HCT116 (cell line): ENCODE data around the gene ADD2.

Source experiments
- CBX3 ChIP-seq: IDR thresholded peaks from 2 replicates; pipeline ENCODE4 v1.6.1; 2012; ENCODE audit warnings: low read depth
- CTCF ChIP-seq, 3 experiments: fragments of 200-600 bp in 1 of 3; sonication (generic) in 1 of 3; IDR thresholded peaks in 2 of 3; conservative IDR thresholded peaks in 1 of 3; 2 replicates each; pipeline ENCODE4 v1.5.1; 2012 to 2017; ENCODE audit warnings: low read depth in 2 of 3, low read length in 2 of 3, antibody characterized with exemption in 1 of 3, borderline replicate concordance in 1 of 3, control low read depth in 1 of 3, mild to moderate bottlenecking in 1 of 3, mixed read lengths in 1 of 3, mixed run types in 1 of 3, moderate library complexity in 1 of 3; ENCODE audit not compliant: insufficient read depth in 1 of 3
- ELF1 ChIP-seq: IDR thresholded peaks from 2 replicates; pipeline ENCODE4 v1.6.1; 2012; ENCODE audit warnings: low read depth, borderline replicate concordance
- EZH2 ChIP-seq: fragments of 200-600 bp; sonication (generic); IDR thresholded peaks from 2 replicates; pipeline ENCODE4 v1.6.1; 2017; ENCODE audit warnings: antibody characterized with exemption, mixed run types
- JUND ChIP-seq: IDR thresholded peaks from 2 replicates; pipeline ENCODE4 v1.6.1; 2012
- MAX ChIP-seq: IDR thresholded peaks from 2 replicates; pipeline ENCODE4 v1.6.1; 2012
- POLR2A ChIP-seq: IDR thresholded peaks from 2 replicates; pipeline ENCODE4 v1.7.0; 2011; ENCODE audit warnings: borderline replicate concordance; ENCODE audit not compliant: insufficient read depth, insufficient read length; ENCODE audit errors: extremely low read depth
- POLR2AphosphoS5 ChIP-seq: IDR thresholded peaks from 2 replicates; pipeline ENCODE4 v1.6.1; 2011; ENCODE audit warnings: mild to moderate bottlenecking, low read depth, low read length, moderate library complexity
- RAD21 ChIP-seq: IDR thresholded peaks from 2 replicates; pipeline ENCODE4 v1.6.1; 2012; ENCODE audit warnings: low read depth, mild to moderate bottlenecking
- REST ChIP-seq: IDR thresholded peaks from 2 replicates; pipeline ENCODE4 v1.6.1; 2012; ENCODE audit warnings: low read depth
- SIN3A ChIP-seq: IDR thresholded peaks from 2 replicates; pipeline ENCODE4 v1.6.1; 2012; ENCODE audit warnings: low read depth
- SP1 ChIP-seq: IDR thresholded peaks from 2 replicates; pipeline ENCODE4 v1.6.1; 2012; ENCODE audit warnings: low read depth
- TCF7L2 ChIP-seq: IDR thresholded peaks from 2 replicates; pipeline ENCODE4 v1.7.0; 2011; ENCODE audit warnings: borderline replicate concordance, inconsistent platforms; ENCODE audit not compliant: insufficient read depth, insufficient read length; ENCODE audit errors: extremely low read depth
- ZNF274 ChIP-seq: fragments of 200-500 bp; sonication (Bioruptor generic); IDR thresholded peaks from 2 replicates; pipeline ENCODE4 v1.6.1; 2014; ENCODE audit warnings: mild to moderate bottlenecking, low read depth, low read length, inconsistent platforms

- TF ChIP-seq MAX, result no peak
- no peak for TF ChIP-seq CTCF (IDR thresholded peaks at IDR 0.05 in 2 of 3, conservative IDR thresholded peaks at IDR 0.05 in 1 of 3; ENCODE audit: borderline replicate concordance in 1 of 3, insufficient read depth in 1 of 3, low read depth in 2 of 3, low read length in 2 of 3)
- no peak for TF ChIP-seq EZH2
- no peak for TF ChIP-seq SP1
- no peak for TF ChIP-seq ZNF274
- TF ChIP-seq TCF7L2, result no peak
- TF ChIP-seq POLR2A, result no peak
- no peak for TF ChIP-seq CBX3
- TF ChIP-seq JUND, result no peak
- TF ChIP-seq SIN3A, result no peak
- no peak for TF ChIP-seq RAD21
- no peak for TF ChIP-seq ELF1
- TF ChIP-seq REST, result no peak
- no peak for TF ChIP-seq POLR2AphosphoS5
These were observed 137.2 kb downstream of the ADD2 start for GRCh38 chr2:70630761-70631160.
